ENCODE data around the gene KANSL3.

Gene KANSL3

GRCh38 chr2:96546797-96547196 lies 91.3 kb downstream of the KANSL3 start:
- no peak for DNase-seq

GRCh38 chr2:96546321-96546720 lies 91.8 kb downstream of the KANSL3 start:
- DNase-seq: no peak
